Choroid plexus epithelial cell (primary cell): ENCODE results near the gene SUPT6H.

Experiments
- DNase-seq: peaks from one replicate; pipeline ENCODE4 v3.0.0-alpha.2; 2010; ENCODE audit warnings: low read depth
- H3K4me3 ChIP-seq: 2 replicates; pipeline ENCODE4 v1.5.1; 2011; ENCODE audit warnings: low read depth, mild to moderate bottlenecking, control low read depth, low read length, moderate library complexity
- CTCF ChIP-seq: conservative IDR thresholded peaks from 2 replicates; pipeline ENCODE4 v1.5.1; 2011; ENCODE audit warnings: low read depth, mild to moderate bottlenecking, control low read depth, inconsistent platforms, low read length, moderate library complexity

The SUPT6H gene

DNA sequence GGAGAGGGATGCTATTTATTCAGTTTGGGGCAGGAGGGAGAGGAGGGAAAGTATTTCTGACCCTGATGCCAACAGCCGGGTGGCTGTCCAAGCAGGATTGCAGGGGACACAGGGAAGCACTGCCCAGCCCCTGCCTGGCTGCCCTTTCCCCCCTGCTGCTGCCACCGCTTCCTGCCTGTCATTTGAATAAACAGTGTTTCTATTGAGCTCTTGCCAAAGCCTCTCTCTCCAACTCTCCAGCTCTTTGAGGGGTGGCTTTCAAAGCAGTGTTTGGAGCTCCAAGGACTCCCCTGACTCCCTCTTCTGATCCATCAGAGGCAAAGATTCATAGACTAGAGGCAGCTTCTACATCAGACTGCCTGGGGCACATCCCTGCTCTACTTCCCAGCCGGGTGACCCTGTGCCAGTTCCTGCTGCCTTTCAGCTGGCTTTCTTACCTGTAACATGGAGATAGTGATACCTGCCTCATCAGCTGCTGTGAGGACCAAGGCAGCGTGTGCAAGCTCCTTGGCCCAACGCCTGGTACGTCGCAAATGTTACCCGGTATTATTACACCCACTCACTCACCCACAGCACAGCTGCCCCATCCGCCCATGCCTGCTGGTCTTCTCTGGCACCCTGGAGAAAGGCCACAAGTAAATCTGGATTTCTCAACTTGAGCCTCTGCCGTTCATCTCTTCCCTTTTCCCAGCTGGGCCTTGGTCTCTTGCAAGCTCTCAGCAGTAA is 40.2 kb downstream of the SUPT6H start:
- no peak for DNase-seq
- H3K4me3 ChIP-seq: no peak overlapping the region
- no peak for TF ChIP-seq CTCF

GRCh38 chr17:28702752-28703150 is 40.7 kb downstream of the SUPT6H start:
- no peak for TF ChIP-seq CTCF
- H3K4me3 ChIP-seq: no peak overlapping the region
- DNase-seq: no peak

DNA sequence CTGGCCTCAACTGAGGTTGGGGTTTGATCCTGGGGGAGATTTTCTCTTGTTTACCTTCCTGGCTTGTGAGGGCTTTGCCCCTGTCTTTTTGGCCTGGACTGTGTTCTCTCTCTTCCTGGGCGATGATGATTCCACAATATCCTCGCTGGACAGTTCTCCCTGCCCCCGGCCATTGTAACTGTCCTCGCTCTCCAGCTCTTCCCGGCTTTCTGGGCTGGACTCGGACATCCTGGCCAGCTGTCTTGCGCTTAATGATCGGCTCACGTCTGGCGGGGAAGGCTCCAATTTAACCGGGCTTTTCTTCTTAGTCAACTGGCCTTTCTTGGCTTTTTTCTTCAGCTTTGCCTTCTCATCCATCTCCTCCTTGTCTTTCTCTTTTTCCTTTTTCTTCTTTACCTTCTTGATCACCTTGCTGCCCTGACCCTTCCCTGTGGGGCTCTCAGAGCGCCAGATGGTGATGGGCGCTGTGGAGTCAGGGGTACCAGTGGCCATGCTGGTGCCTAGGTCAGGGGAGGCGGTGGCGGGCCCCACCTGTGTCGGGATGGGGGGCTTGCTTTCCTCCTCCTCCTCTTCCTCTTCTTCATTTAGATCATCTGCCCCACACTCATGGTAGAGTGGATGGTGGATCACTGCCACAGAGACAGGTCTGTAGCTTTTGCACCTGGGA is 41.7 kb downstream of the SUPT6H start:
- no peak for DNase-seq
- no peak overlapping the region for H3K4me3 ChIP-seq
- TF ChIP-seq CTCF: no peak

- DNase-seq: no peak
- no peak overlapping the region for H3K4me3 ChIP-seq
- TF ChIP-seq CTCF: no peak
Measured at GRCh38 chr17:28704219-28704858, 42.3 kb downstream of the SUPT6H start.

DNA sequence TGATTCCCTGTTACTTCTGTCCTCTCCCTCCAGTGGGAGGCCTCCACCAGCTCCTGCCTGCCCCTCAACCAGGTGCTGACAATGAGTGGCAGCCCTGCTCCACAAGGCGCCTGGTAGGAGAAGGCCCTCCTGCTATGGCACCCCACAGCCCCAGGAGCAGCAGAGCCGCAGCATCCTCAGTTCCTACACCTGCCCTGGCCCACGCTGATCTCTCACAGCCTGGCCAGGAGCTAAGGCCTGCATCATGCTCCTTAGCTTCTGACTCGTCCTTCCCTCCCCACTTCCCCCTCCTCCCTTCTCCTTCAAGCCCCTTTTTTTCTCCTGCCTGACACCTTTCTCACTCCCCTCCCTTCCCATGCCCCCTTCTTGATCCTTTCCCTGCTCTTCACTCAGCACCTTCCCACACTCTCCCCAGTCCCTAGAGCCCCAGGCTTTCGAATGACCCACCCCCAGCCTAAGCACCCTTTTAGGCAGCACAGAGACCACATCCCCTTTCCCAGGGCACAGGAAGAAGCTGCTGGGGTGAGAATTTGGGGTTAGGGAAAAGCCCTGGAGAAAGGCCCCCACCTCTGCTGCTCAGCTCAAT is 43.2 kb downstream of the SUPT6H start:
- no peak overlapping the region for H3K4me3 ChIP-seq
- no peak for TF ChIP-seq CTCF
- DNase-seq: no peak

GRCh38 chr17:28705728-28706334 is 43.8 kb downstream of the SUPT6H start:
- DNase-seq: no peak
- H3K4me3 ChIP-seq: no peak overlapping the region
- TF ChIP-seq CTCF: no peak
